Astrocyte of the cerebellum (primary cell): Measurements from ENCODE around the gene SNRPA.
"Not testable (repeated sequence)": the region's sequence is repeated elsewhere in the genome, so short reads cannot be mapped to it uniquely, and the experiment has no call there.

Experiments used
- DNase-seq: peaks from one replicate; pipeline ENCODE4 v3.0.0-alpha.2; 2011; ENCODE audit warnings: low read depth
- H3K4me3 ChIP-seq: 2 replicates; pipeline ENCODE4 v1.5.1; 2011; ENCODE audit warnings: mild to moderate bottlenecking, low read depth, low read length, moderate library complexity
- in situ Hi-C: cut with HindIII; loops from 2 replicates; pipeline ENCODE4 v1.10.0; 2017; ENCODE audit warnings: low sequenced_read_pairs
- TF ChIP-seq, protein P1 (sequence below): IDR thresholded peaks from 2 replicates; pipeline ENCODE4 v1.5.1; 2012; ENCODE audit warnings: low read length, low read depth, moderate library complexity, mild to moderate bottlenecking; ENCODE audit errors: missing control alignments

SNRPA gene

GRCh38 chr19:40763963-40764362 is 13.0 kb downstream of the SNRPA start:
- in situ Hi-C loops: no loop called here
- TF ChIP-seq, protein P1, sequence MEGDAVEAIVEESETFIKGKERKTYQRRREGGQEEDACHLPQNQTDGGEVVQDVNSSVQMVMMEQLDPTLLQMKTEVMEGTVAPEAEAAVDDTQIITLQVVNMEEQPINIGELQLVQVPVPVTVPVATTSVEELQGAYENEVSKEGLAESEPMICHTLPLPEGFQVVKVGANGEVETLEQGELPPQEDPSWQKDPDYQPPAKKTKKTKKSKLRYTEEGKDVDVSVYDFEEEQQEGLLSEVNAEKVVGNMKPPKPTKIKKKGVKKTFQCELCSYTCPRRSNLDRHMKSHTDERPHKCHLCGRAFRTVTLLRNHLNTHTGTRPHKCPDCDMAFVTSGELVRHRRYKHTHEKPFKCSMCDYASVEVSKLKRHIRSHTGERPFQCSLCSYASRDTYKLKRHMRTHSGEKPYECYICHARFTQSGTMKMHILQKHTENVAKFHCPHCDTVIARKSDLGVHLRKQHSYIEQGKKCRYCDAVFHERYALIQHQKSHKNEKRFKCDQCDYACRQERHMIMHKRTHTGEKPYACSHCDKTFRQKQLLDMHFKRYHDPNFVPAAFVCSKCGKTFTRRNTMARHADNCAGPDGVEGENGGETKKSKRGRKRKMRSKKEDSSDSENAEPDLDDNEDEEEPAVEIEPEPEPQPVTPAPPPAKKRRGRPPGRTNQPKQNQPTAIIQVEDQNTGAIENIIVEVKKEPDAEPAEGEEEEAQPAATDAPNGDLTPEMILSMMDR: no peak
- no peak overlapping the region for H3K4me3 ChIP-seq
- DNase-seq: no peak

- DNase-seq, in situ Hi-C loops, H3K4me3 ChIP-seq: not testable (repeated sequence)
Observed at GRCh38 chr19:40766385-40766784, 15.4 kb downstream of the SNRPA start.

DNA sequence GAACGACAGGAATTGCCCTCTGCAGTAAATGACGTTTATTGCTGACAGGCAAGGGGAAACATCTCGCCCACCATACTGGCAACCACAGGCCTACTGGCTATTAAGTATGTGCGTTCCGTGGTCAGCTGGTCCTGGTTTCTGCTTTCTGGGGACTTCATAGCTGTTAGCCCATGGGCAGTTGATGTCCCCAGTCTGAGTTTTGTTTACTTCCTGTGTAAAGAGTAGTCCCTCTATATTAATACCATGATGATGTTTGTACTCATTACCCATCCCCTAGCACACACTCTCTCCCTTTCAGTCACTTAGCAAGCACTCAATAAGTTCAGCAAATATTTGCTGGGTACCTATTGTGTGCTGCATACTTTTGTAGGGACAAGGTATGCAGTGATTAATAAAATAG is 17.9 kb downstream of the SNRPA start:
- in situ Hi-C loops: no loop called here
- no peak overlapping the region for H3K4me3 ChIP-seq
- TF ChIP-seq, protein P1: no peak
- DNase-seq: no peak

DNA sequence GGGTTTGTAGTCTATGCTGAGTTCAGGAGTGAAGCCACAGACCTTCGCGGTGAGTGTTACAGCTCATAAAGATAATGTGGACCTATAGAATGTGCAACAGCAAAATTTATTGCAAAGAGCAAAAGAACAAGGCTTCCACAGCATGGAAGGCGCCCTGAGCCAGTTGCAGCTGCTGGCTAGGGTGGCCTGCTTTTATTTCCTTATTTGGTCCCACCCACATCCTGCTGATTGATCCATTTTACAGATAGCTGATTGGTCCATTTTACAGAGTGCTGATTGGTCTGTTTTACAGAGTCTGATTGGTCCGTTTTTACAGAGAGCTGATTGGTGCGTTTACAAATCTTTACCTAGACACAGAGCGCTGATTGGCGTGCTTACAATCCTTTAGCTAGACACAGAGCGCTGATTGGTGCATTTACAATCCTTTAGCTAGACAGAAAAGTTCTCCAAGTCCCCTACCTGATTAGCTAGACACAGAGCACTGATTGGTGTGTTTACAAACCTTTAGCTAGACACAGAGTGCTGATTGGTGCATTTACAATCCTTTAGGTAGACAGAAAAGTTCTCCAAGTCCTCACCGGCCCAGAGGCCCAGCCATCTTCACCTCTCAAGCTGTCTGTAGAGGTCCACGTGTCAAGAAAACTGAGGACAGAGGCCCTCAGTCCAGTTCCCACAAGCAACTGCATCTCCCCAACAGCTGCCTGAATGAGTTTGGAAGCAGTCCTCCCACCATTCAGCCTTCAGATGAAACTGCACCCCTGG is 20.3 kb downstream of the SNRPA start:
- H3K4me3 ChIP-seq, in situ Hi-C loops, DNase-seq: not testable (repeated sequence)

DNA sequence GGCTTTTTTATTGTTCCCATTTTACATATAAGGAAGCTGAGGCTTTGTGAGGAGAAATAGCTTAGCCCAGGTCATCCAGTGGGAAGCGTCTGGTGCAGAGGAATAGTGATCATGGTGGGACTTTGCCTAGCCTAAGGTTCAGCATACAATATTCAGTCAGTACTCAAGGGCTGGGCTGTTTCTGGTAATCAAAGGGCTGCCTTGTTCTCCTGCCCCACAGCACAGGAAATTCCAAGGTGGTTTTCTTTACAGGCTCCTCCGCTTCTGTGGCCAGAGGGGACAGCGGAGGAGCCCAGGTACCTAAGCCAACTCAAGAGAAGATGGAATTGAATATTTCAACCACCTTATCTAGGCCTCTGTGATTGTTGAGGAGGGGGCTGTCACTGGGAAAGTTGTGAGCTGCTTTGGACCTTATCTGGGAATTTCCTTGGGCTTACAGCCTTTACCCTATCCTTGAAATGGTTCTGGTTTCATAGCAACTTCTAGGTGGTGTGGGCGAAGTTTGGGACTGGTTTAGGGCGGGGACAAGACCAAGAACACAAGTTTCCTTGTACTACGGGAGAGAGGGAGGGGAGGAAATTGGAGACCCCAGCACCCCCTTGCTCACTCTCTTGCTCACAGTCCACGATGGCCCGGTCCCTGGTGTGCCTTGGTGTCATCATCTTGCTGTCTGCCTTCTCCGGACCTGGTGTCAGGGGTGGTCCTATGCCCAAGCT is 24.1 kb downstream of the SNRPA start, which contains the start of gene MIA:
Gene MIA, plus strand, starts transcription at position 606 of the 716 bp plus-strand sequence. Its CDS starts 22 bp downstream, at position 628.
- in situ Hi-C loops: no loop called here
- TF ChIP-seq, protein P1: no peak

GRCh38 chr19:40775632-40776022 is 24.6 kb downstream of the SNRPA start:
- in situ Hi-C loops: no loop called here
- H3K4me3 ChIP-seq: no peak overlapping the region
- TF ChIP-seq, protein P1: no peak
- DNase-seq: no peak

More for the DNA sequence above, 24.1 kb downstream of the SNRPA start, which contains the start of gene MIA:
- DNase-seq: no peak
- H3K4me3 ChIP-seq: no peak within 1 kb of the TSS

DNA sequence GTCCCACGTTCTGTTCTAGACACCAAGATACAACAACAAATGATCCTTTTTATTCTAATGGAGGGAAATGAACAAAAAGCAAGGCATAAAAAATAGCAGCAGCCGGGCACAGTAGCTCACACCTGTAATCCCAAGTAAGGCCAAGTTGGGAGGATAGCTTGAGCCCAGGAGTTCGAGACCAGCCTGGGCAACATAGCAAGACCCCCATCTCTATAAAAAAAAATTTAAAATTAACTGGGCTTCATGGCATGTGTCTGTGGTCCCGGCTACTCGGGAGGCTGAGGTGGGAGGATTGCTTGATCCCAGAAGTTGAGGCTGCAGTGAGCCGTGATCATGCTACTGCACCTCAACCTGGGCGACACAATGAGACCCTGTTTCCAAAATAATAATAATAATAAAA is 25.4 kb downstream of the SNRPA start:
- DNase-seq: no peak
- no peak overlapping the region for H3K4me3 ChIP-seq
- TF ChIP-seq, protein P1: no peak

More for the DNA sequence above, 25.4 kb downstream of the SNRPA start:
- in situ Hi-C loops: no loop called here
